ENCODE results near the gene RRM2. TPM values are rescaled to one million over a fixed set of nuclear protein-coding genes. Genes with fewer than 3 reads are reported as not detected.

The RRM2 gene
- polyA plus RNA-seq, 1 donor from 2014 or later = 0.57 TPM

- Histone ChIP-seq H3K79me2 (replicated peaks; ENCODE audit: insufficient read depth, low read length) (no peaks in the 10 kb centered on the region), H3K4me2 (ENCODE audit: low read length) (no peak overlapping the region), H3K4me3 (ENCODE audit: low read length) (no peak overlapping the region), H3F3A (ENCODE audit: insufficient read depth, low read length, poor library complexity, severe bottlenecking) (no peaks in the 10 kb centered on the region), H3K9ac (ENCODE audit: low read length) (no peak overlapping the region), H2AFZ (ENCODE audit: low read depth, low read length) (no peak overlapping the region), H4K20me1 (ENCODE audit: insufficient read depth) (no peaks in the 10 kb centered on the region), H3K27ac (ENCODE audit: low read length) (no peak overlapping the region), H3K27me3 (ENCODE audit: insufficient read depth, low read depth, low read length) (no peaks in the 10 kb centered on the region), H3K9me2 (ENCODE audit: insufficient read depth, low read length) (no peaks in the 10 kb centered on the region), H3K9me3 (ENCODE audit: low read length) (no peaks in the 10 kb centered on the region), H3K36me3 (ENCODE audit: insufficient read depth, low read length) (no peaks in the 10 kb centered on the region)
- no peak for TF ChIP-seq RAD21 (conservative IDR thresholded peaks at IDR 0.05)
- no peak for TF ChIP-seq POLR2AphosphoS5 (IDR thresholded peaks at IDR 0.05)
- TF ChIP-seq SMC3 (conservative IDR thresholded peaks at IDR 0.05; ENCODE audit: poor library complexity) = no peak
- no peak for TF ChIP-seq CTCF (IDR thresholded peaks at IDR 0.05; ENCODE audit: poor library complexity, severe bottlenecking)
- TF ChIP-seq MXI1 (conservative IDR thresholded peaks at IDR 0.05; ENCODE audit: poor library complexity, severe bottlenecking) = no peak
- no peak for TF ChIP-seq EP300 (conservative IDR thresholded peaks at IDR 0.05; ENCODE audit: poor library complexity, severe bottlenecking)
- TF ChIP-seq TAF1 (IDR thresholded peaks at IDR 0.05; ENCODE audit: low read depth) = no peak
- no peak for TF ChIP-seq EZH2 (IDR thresholded peaks at IDR 0.05; ENCODE audit: borderline replicate concordance, insufficient read depth, low read length, poor library complexity, severe bottlenecking)
- TF ChIP-seq REST (IDR thresholded peaks at IDR 0.05; ENCODE audit: borderline replicate concordance) = no peak
Observed at GRCh38 chr2:10169053-10169578, 46.6 kb downstream of the RRM2 start.

- TF ChIP-seq TAF1 (IDR thresholded peaks at IDR 0.05; ENCODE audit: low read depth) (no peak), EP300 (conservative IDR thresholded peaks at IDR 0.05; ENCODE audit: poor library complexity, severe bottlenecking) (no peak), RAD21 (conservative IDR thresholded peaks at IDR 0.05) (no peak), REST (IDR thresholded peaks at IDR 0.05; ENCODE audit: borderline replicate concordance) (no peak)
Observed at GRCh38 chr2:10169581-10169980, 47.0 kb downstream of the RRM2 start.

More at GRCh38 chr2:10169581-10169980, 47.0 kb downstream of the RRM2 start:
- Histone ChIP-seq H3F3A (ENCODE audit: insufficient read depth, low read length, poor library complexity, severe bottlenecking) (no peaks in the 10 kb centered on the region), H3K79me2 (replicated peaks; ENCODE audit: insufficient read depth, low read length) (no peaks in the 10 kb centered on the region), H3K36me3 (ENCODE audit: insufficient read depth, low read length) (no peaks in the 10 kb centered on the region), H3K9ac (ENCODE audit: low read length) (no peak overlapping the region), H3K27me3 (ENCODE audit: insufficient read depth, low read depth, low read length) (no peaks in the 10 kb centered on the region), H4K20me1 (ENCODE audit: insufficient read depth) (no peaks in the 10 kb centered on the region), H3K9me2 (ENCODE audit: insufficient read depth, low read length) (no peaks in the 10 kb centered on the region), H3K4me2 (ENCODE audit: low read length) (no peak overlapping the region), H3K27ac (ENCODE audit: low read length) (no peak overlapping the region), H3K4me3 (ENCODE audit: low read length) (no peak overlapping the region), H2AFZ (ENCODE audit: low read depth, low read length) (no peak overlapping the region), H3K9me3 (ENCODE audit: low read length) (no peaks in the 10 kb centered on the region)

Measured in neural cell (in vitro differentiated cells).